ENCODE results near the gene GRIA4. TPM values are rescaled to one million over a fixed set of nuclear protein-coding genes. Genes with fewer than 3 reads are reported as not detected.

Gene GRIA4
- total and polyA plus RNA-seq, 2 experiments from 2014 or later, result 1.3 to 3.7 TPM

GRCh38 chr11:105910095-105910715 lies 300.3 kb downstream of the GRIA4 start:
- WGBS (ENCODE audit: low lambda C conversion rate, missing lambda C conversion rate), result 89% methylated on average over 5 of the region's 5 CpGs
- Histone ChIP-seq H3K4me1 (ENCODE audit: insufficient read depth) (no peaks in the 10 kb centered on the region), H3K4me2 (no peak overlapping the region), H3K36me3 (replicated peaks; ENCODE audit: insufficient read depth, low read depth) (no peaks in the 10 kb centered on the region), H3K9me2 (replicated peaks; ENCODE audit: insufficient read depth) (no peaks in the 10 kb centered on the region), H2AFZ (no peak overlapping the region), H3K79me2 (no peaks in the 10 kb centered on the region), H4K20me1 (ENCODE audit: insufficient read depth, poor library complexity, severe bottlenecking) (no peaks in the 10 kb centered on the region), H3K27ac (no peak overlapping the region), H3K4me3 (no peak overlapping the region), H3K9me3 (ENCODE audit: low read depth) (no peaks in the 10 kb centered on the region), H3K27me3 (no peaks in the 10 kb centered on the region)
- TF ChIP-seq EZH2 (IDR thresholded peaks at IDR 0.05; ENCODE audit: borderline replicate concordance), result no peak
- TF ChIP-seq EZH2phosphoT487 (IDR thresholded peaks at IDR 0.05; ENCODE audit: low read depth, severe bottlenecking, unreplicated experiment), result no peak
- TF ChIP-seq, protein P1, sequence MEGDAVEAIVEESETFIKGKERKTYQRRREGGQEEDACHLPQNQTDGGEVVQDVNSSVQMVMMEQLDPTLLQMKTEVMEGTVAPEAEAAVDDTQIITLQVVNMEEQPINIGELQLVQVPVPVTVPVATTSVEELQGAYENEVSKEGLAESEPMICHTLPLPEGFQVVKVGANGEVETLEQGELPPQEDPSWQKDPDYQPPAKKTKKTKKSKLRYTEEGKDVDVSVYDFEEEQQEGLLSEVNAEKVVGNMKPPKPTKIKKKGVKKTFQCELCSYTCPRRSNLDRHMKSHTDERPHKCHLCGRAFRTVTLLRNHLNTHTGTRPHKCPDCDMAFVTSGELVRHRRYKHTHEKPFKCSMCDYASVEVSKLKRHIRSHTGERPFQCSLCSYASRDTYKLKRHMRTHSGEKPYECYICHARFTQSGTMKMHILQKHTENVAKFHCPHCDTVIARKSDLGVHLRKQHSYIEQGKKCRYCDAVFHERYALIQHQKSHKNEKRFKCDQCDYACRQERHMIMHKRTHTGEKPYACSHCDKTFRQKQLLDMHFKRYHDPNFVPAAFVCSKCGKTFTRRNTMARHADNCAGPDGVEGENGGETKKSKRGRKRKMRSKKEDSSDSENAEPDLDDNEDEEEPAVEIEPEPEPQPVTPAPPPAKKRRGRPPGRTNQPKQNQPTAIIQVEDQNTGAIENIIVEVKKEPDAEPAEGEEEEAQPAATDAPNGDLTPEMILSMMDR (IDR thresholded peaks at IDR 0.05; ENCODE audit: poor library complexity), result no peak
- DNase-seq (ENCODE audit: low spot score), result no peak

GRCh38 chr11:105911454-105911853 lies 301.6 kb downstream of the GRIA4 start:
- no peaks in the 10 kb centered on the region for H3K36me3 ChIP-seq (replicated peaks; ENCODE audit: insufficient read depth, low read depth)
- H3K27ac ChIP-seq, result no peak overlapping the region
- no peaks in the 10 kb centered on the region for H3K27me3 ChIP-seq
- TF ChIP-seq EZH2phosphoT487 (IDR thresholded peaks at IDR 0.05; ENCODE audit: low read depth, severe bottlenecking, unreplicated experiment) (no peak), EZH2 (IDR thresholded peaks at IDR 0.05; ENCODE audit: borderline replicate concordance) (no peak)
- TF ChIP-seq, protein P1 (IDR thresholded peaks at IDR 0.05; ENCODE audit: poor library complexity), result no peak
- H3K9me3 ChIP-seq (ENCODE audit: low read depth), result no peaks in the 10 kb centered on the region
- no peak overlapping the region for H2AFZ ChIP-seq
- H4K20me1 ChIP-seq (ENCODE audit: insufficient read depth, poor library complexity, severe bottlenecking), result no peaks in the 10 kb centered on the region
- no peak overlapping the region for H3K4me3 ChIP-seq
- H3K4me1 ChIP-seq (ENCODE audit: insufficient read depth), result no peaks in the 10 kb centered on the region
- H3K4me2 ChIP-seq, result no peak overlapping the region
- no peak for DNase-seq (ENCODE audit: low spot score)
- H3K79me2 ChIP-seq, result no peaks in the 10 kb centered on the region
- no peaks in the 10 kb centered on the region for H3K9me2 ChIP-seq (replicated peaks; ENCODE audit: insufficient read depth)
- 100% methylated on average over 1 of the region's 1 CpG for WGBS (ENCODE audit: low lambda C conversion rate, missing lambda C conversion rate)

- TF ChIP-seq EZH2phosphoT487 (IDR thresholded peaks at IDR 0.05; ENCODE audit: low read depth, severe bottlenecking, unreplicated experiment), result no peak
- TF ChIP-seq, protein P1 (IDR thresholded peaks at IDR 0.05; ENCODE audit: poor library complexity), result no peak
- no peak for TF ChIP-seq EZH2 (IDR thresholded peaks at IDR 0.05; ENCODE audit: borderline replicate concordance)
- 76% methylated on average over 2 of the region's 2 CpGs for WGBS (ENCODE audit: low lambda C conversion rate, missing lambda C conversion rate)
- H2AFZ ChIP-seq, result no peak overlapping the region
Observed at GRCh38 chr11:105912666-105913065, 302.8 kb downstream of the GRIA4 start.

More at GRCh38 chr11:105912666-105913065, 302.8 kb downstream of the GRIA4 start:
- H4K20me1 ChIP-seq (ENCODE audit: insufficient read depth, poor library complexity, severe bottlenecking), result no peaks in the 10 kb centered on the region
- H3K4me2 ChIP-seq, result no peak overlapping the region
- no peaks in the 10 kb centered on the region for H3K9me3 ChIP-seq (ENCODE audit: low read depth)
- H3K9me2 ChIP-seq (replicated peaks; ENCODE audit: insufficient read depth), result no peaks in the 10 kb centered on the region
- H3K4me3 ChIP-seq, result no peak overlapping the region
- H3K4me1 ChIP-seq (ENCODE audit: insufficient read depth), result no peaks in the 10 kb centered on the region
- H3K27ac ChIP-seq, result no peak overlapping the region
- no peaks in the 10 kb centered on the region for H3K36me3 ChIP-seq (replicated peaks; ENCODE audit: insufficient read depth, low read depth)
- DNase-seq (ENCODE audit: low spot score), result no peak
- H3K79me2 ChIP-seq, result no peaks in the 10 kb centered on the region
- H3K27me3 ChIP-seq, result no peaks in the 10 kb centered on the region
